Measurements from ENCODE around the gene DCLK2. TPM values are rescaled to one million over a fixed set of nuclear protein-coding genes. Genes with fewer than 3 reads are reported as not detected.

DCLK2 gene
- total RNA-seq, 1 experiment from 2014 or later: 2.7 TPM

- TF ChIP-seq CTCF (IDR thresholded peaks at IDR 0.05 in 2 of 3, conservative IDR thresholded peaks at IDR 0.05 in 1 of 3; ENCODE audit: borderline replicate concordance in 1 of 3, insufficient read depth in 1 of 3, low read depth in 2 of 3, low read length in 2 of 3): no peak
- no peak for TF ChIP-seq JUND (IDR thresholded peaks at IDR 0.05)
These were observed 160.3 kb downstream of the DCLK2 start (continued) for GRCh38 chr4:150238591-150238990.

DNA sequence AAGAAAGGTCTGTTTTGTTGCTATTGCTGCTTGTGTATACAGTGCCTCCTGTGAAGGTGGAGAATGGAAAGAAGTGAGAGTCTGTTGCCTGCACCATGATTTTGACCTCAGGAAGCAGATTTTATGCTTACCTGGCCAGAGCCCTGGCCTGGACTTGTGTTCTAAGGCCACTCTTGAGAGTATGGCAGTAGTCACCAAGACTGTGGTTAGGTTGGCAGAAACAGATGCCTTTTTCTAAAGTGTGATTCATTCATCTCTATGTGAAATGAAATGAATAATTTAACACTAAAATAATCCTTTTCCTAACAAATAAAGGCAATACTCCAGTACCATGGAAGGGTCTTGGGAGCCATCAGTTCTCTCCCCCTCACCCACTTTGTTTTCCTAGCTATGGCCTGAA lies 161.8 kb downstream of the DCLK2 start:
- Histone ChIP-seq H3K4me1 (ENCODE audit: control insufficient read depth in 1 of 2, insufficient read depth in 2 of 2, low read length in 2 of 2) (peaks cover 0 to 14% of the 10 kb centered on the region in 2 experiments), H3K4me3 (replicated peaks in 1 of 2; ENCODE audit: low read depth in 1 of 2, low read length in 2 of 2) (no peak overlapping the region), H3K4me2 (ENCODE audit: low read length) (no peak overlapping the region), H3K9me2 (ENCODE audit: insufficient read depth) (no peaks in the 10 kb centered on the region), H3K27me3 (ENCODE audit: insufficient read depth, low read length) (no peaks in the 10 kb centered on the region), H3K9me3 (ENCODE audit: control insufficient read depth in 1 of 2, insufficient read depth in 1 of 2, low read depth in 1 of 2, low read length in 2 of 2) (no peaks in the 10 kb centered on the region), H3K36me3 (ENCODE audit: control insufficient read depth in 1 of 2, insufficient read depth in 2 of 2, low read length in 2 of 2) (no peaks in the 10 kb centered on the region), H3K79me2 (ENCODE audit: insufficient read depth, low read length) (no peaks in the 10 kb centered on the region), H3K9ac (ENCODE audit: low read length) (no peak overlapping the region), H2AFZ (ENCODE audit: low read depth, low read length, poor library complexity, severe bottlenecking) (no peak overlapping the region), H3K27ac (ENCODE audit: low read depth, low read length) (no peak overlapping the region), H4K20me1 (ENCODE audit: insufficient read depth) (no peaks in the 10 kb centered on the region)
- BruUV-seq (replicated peaks): no TSS peak
- no peak for ATAC-seq
- DNase-seq (ENCODE audit: low read depth, low spot score): no peak
- TF ChIP-seq ATF3 (IDR thresholded peaks at IDR 0.05): no peak
- TF ChIP-seq CEBPB (IDR thresholded peaks at IDR 0.05; ENCODE audit: low read depth): no peak
- no peak for TF ChIP-seq SIN3A (IDR thresholded peaks at IDR 0.05; ENCODE audit: low read depth)
- TF ChIP-seq POLR2AphosphoS5 (IDR thresholded peaks at IDR 0.05; ENCODE audit: low read depth, low read length): no peak
- TF ChIP-seq POLR2A (IDR thresholded peaks at IDR 0.05; ENCODE audit: borderline replicate concordance, extremely low read depth, insufficient read depth, insufficient read length): no peak
- TF ChIP-seq CTCF (IDR thresholded peaks at IDR 0.05 in 2 of 3, conservative IDR thresholded peaks at IDR 0.05 in 1 of 3; ENCODE audit: borderline replicate concordance in 1 of 3, insufficient read depth in 1 of 3, low read depth in 2 of 3, low read length in 2 of 3): no peak
- no peak for TF ChIP-seq SRF (IDR thresholded peaks at IDR 0.05; ENCODE audit: low read depth)
- TF ChIP-seq CBX3 (IDR thresholded peaks at IDR 0.05; ENCODE audit: low read depth): no peak
- no peak for TF ChIP-seq JUND (IDR thresholded peaks at IDR 0.05)
- no peak for TF ChIP-seq TCF7L2 (IDR thresholded peaks at IDR 0.05; ENCODE audit: borderline replicate concordance, extremely low read depth, insufficient read depth, insufficient read length)
- TF ChIP-seq SP1 (IDR thresholded peaks at IDR 0.05; ENCODE audit: low read depth): no peak
- no peak for TF ChIP-seq EZH2phosphoT487 (IDR thresholded peaks at IDR 0.05; ENCODE audit: borderline replicate concordance)
- POLR2A ChIA-PET: no interaction called here
- intact Hi-C loops (cut with micrococcal nuclease): no loop called here
- CTCF ChIA-PET: no interaction called here
- RAD21 ChIA-PET (ENCODE audit: low non-redundant PET in 1 of 2, low total read pairs in 2 of 2, uncharacterized antibody in 2 of 2, unreplicated experiment in 2 of 2): no interaction called here

All from HCT116 (cell line).